ENCODE results near the gene AGMAT.

- TF ChIP-seq POLR2A (IDR thresholded peaks at IDR 0.05; ENCODE audit: extremely low read depth, insufficient read length) (peak; percentile 42), CTCF (IDR thresholded peaks at IDR 0.05; ENCODE audit: low read depth, low read length) (no peak), MAX (IDR thresholded peaks at IDR 0.05; ENCODE audit: low read depth, low read length) (peak; percentile 93)
These were observed 58.1 kb downstream of the AGMAT start, which contains the start of gene DNAJC16 for GRCh38 chr1:15526490-15527339.

Data from NB4 (cell line).